ENCODE data around the gene TSPYL6. TPM values are rescaled to one million over a fixed set of nuclear protein-coding genes. Genes with fewer than 3 reads are reported as not detected.

TSPYL6 gene
- total and polyA plus RNA-seq, 2 experiments from 2014 or later = not detected

- TF ChIP-seq CTCF (conservative IDR thresholded peaks at IDR 0.05; ENCODE audit: low read depth in 2 of 2) = no peak
- TF ChIP-seq ZNF331 (CRISPR knock-in tag; IDR thresholded peaks at IDR 0.05; ENCODE audit: low read depth) = no peak
- TF ChIP-seq JUNB (IDR thresholded peaks at IDR 0.05; ENCODE audit: unreplicated experiment) = no peak
- TF ChIP-seq EZH2phosphoT487 (IDR thresholded peaks at IDR 0.05; ENCODE audit: unreplicated experiment) = no peak
- no peak for TF ChIP-seq POLR2AphosphoS5 (IDR thresholded peaks at IDR 0.05; ENCODE audit: low read depth)
- no peak for TF ChIP-seq REST (IDR thresholded peaks at IDR 0.05; ENCODE audit: unreplicated experiment)
- no peak for TF ChIP-seq ETS1 (IDR thresholded peaks at IDR 0.05)
- TF ChIP-seq STAT1 (IDR thresholded peaks at IDR 0.05; ENCODE audit: unreplicated experiment) = no peak
- no peak for TF ChIP-seq CREB1 (CRISPR knock-in tag; IDR thresholded peaks at IDR 0.05; ENCODE audit: low read depth)
Observed at GRCh38 chr2:54287532-54287931, 31.5 kb upstream of the TSPYL6 start (continued).

- DNase-seq (ENCODE audit: low spot score) (no peak), ATAC-seq (no peak)
- Histone ChIP-seq H3K4me1 (ENCODE audit: insufficient read depth) (peaks cover 25% of the 10 kb centered on the region), H4K20me1 (replicated peaks; ENCODE audit: insufficient read depth) (peaks cover 5% of the 10 kb centered on the region; the same call in 1 of the 2 replicates), H3K4me3 (no peak overlapping the region), H3K79me2 (replicated peaks; ENCODE audit: insufficient read depth) (no peaks in the 10 kb centered on the region), H3K27me3 (ENCODE audit: insufficient read depth) (peaks cover 26% of the 10 kb centered on the region), H2AFZ (no peak overlapping the region), H3K4me2 (no peak overlapping the region), H3K27ac (ENCODE audit: low read depth) (no peak overlapping the region), H3K9me2 (ENCODE audit: insufficient read depth) (no peaks in the 10 kb centered on the region), H3F3A (replicated peaks; ENCODE audit: low read depth) (no peaks in the 10 kb centered on the region), H3K36me3 (ENCODE audit: insufficient read depth) (no peaks in the 10 kb centered on the region)
- H3K27ac Mint-ChIP-seq = no peak overlapping the region
- H3K4me1 Mint-ChIP-seq = peaks cover 23% of the 10 kb centered on the region
- peaks cover 13% of the 10 kb centered on the region for H3K27me3 Mint-ChIP-seq (ENCODE audit: insufficient read depth, low read depth, poor library complexity)
- H3K4me3 Mint-ChIP-seq = no peak overlapping the region
- H3K36me3 Mint-ChIP-seq (ENCODE audit: low read depth) = no peaks in the 10 kb centered on the region
- H3K9me3 Mint-ChIP-seq = no peaks in the 10 kb centered on the region
- TF ChIP-seq CTCF (conservative IDR thresholded peaks at IDR 0.05; ENCODE audit: low read depth in 2 of 2) (no peak), CREB1 (CRISPR knock-in tag; IDR thresholded peaks at IDR 0.05; ENCODE audit: low read depth) (no peak), EZH2phosphoT487 (IDR thresholded peaks at IDR 0.05; ENCODE audit: unreplicated experiment) (no peak), EZH2 (IDR thresholded peaks at IDR 0.05; ENCODE audit: low read depth, unreplicated experiment) (no peak), STAT1 (IDR thresholded peaks at IDR 0.05; ENCODE audit: unreplicated experiment) (no peak), ETS1 (IDR thresholded peaks at IDR 0.05) (no peak), ZNF331 (CRISPR knock-in tag; IDR thresholded peaks at IDR 0.05; ENCODE audit: low read depth) (no peak), NANOG (IDR thresholded peaks at IDR 0.05; ENCODE audit: borderline replicate concordance) (no peak), JUNB (IDR thresholded peaks at IDR 0.05; ENCODE audit: unreplicated experiment) (no peak)
Observed at GRCh38 chr2:54285451-54285850, 29.4 kb upstream of the TSPYL6 start.
